HG03575 (cell line): ENCODE measurements around the gene GPC5.
"Not testable (repeated sequence)": the region's sequence is repeated elsewhere in the genome, so short reads cannot be mapped to it uniquely, and the experiment has no call there.

Source experiments
- ATAC-seq: cut with Tn5 transposase; IDR thresholded peaks from one replicate; pipeline ENCODE4 v1.9.1; 2021; ENCODE audit not compliant: unreplicated experiment, insufficient number of reproducible peaks, low FRiP score; ENCODE audit errors: extremely low read depth

The GPC5 gene

DNA sequence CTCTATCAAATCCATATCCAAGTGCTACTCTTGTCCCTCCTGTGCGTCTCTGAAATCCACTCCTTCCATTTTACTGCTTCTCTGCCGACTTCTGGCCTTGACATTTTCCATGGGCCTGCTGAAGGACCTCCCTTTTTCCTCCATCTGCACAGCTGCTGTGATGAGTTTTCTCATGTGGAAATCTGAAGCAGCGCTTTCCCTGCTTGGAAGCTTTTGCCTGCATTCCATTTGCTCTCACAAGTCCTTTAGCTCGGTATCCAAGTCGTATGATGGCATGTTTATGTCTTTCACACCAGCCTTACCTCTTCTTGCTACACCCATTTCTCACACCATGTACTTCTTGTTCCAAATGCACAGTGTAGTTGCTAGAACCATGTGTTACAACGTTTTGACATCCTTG is 328.2 kb downstream of the GPC5 start:
- ATAC-seq = no peak

DNA sequence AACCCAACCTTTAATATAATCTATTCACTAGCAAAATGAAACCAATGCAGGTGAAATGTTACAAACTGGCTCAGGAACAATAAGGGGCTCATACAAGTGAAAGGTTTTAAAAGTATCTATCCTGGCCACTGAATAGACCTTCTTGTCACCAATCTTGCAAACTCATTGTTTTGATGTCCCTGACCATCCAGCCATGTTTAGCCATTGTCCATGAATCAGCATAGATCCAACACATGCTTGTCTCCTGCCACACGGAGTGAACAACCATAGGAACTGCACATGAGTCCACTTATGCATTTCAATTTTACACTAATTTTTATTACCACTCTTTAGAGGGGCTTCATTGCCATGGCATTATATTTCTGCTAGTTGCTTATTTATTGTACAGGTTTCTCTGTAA is 331.4 kb downstream of the GPC5 start:
- ATAC-seq = no peak

DNA sequence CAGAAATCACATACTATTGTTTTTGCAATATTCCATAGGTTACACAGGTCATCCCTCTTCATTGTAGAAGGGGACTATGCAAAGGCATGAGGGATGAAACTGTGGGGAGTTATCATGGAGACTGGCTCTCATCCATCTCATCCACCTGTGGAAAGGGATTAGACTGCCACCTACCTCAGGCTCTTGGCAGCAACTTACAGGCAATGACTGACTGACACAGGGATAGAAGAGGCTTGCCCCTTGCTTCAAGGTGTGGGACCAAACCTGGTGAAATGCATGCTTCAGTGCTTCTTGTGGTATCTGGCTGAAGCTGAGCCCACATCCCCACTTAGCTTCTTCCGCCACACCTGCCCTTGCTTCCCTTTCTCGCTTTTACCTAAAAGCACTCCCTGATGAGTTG is 341.3 kb downstream of the GPC5 start:
- ATAC-seq = no peak

DNA sequence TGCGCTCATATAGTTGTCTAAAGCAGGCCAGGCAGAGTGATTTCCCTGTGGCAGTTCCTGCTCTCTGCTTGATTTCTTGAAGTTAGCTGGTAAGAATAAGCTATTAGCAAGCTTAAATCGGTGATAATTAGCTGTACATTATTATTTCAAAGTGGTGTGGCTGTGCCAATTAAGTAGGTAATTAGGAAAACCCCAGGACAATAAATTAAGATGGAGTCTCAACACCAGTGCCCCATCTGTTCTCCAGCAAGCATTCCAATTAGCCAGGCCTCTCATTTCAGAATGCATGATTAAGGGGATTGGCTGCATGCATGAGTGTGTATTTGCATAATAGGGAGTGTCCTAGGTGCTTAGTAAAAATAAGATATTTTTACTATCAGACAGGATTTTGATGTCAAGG is 342.3 kb downstream of the GPC5 start:
- no peak for ATAC-seq

DNA sequence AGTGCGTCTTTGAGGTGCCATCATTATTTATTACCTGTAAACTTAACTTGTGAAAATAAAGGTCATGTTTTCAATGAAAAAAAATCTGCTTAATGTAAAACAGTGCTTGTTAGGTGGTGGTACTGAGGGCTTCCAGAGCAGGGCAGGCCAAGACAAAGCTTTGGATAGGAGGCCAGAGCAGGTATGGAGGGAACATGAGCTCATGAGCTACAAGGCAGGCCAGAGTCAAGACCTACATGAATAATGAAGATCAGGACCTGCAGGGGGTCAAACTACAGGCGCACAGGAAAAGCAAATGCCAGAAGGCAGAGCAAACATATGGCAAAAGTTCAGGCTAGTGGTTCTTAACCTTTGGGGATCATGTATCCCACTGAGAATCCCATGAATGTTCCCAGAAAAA is 343.5 kb downstream of the GPC5 start:
- ATAC-seq = no peak

DNA sequence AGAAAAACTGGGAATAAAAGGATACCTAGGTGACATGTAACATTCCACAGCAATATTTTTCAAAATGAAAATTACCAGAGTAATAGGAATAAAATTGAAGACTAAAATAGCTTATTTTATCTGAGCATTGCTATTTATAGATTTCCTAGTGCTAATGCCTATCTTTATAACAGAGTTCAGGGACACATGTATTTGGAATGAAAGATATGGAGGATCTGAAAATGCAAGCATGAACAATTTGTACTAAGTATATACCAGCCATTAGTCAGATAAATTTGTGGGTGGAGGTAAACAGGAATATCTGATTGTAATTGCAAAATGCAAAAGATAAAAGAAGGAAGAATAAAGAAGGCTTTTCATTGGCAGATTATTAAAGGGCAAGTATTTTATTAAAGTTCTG is 345.9 kb downstream of the GPC5 start:
- no peak for ATAC-seq

DNA sequence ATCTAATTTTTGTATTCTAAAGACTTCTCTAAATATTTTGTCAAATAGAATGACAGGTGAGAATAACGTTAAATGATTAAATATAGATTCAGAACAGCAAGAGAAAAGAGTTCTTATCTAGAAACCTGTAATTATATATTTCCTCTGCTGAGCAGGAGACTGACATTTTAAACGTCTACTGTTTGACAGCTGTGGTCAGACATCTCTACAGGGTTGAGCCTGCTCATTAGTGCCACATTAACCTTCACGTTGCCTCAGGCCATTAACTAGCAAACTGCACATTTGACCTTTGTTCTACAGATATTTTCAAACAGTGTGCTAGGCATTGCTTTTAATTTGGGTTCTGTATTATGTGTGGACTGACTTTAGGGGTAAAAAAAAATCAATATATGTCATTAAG is 347.5 kb downstream of the GPC5 start:
- no peak for ATAC-seq

DNA sequence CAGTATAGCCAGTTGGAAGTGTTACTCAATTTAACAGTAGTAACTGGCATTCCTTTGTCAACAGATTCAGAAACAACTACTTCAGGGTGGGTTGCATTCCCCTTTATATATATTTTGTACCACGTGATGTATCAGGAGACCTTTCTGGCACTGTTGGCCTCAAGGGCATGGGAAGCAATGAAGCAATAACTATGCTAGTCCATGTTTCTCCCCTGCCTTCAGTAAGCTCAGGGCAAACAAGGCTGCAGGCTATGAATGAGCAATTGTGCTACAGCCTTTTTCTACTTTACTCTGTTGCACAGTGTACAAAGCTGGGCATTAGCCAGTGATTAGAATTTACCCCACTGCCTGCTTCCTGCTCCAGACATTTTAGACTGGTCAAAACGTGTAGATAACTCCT is 348.8 kb downstream of the GPC5 start:
- ATAC-seq = no peak

DNA sequence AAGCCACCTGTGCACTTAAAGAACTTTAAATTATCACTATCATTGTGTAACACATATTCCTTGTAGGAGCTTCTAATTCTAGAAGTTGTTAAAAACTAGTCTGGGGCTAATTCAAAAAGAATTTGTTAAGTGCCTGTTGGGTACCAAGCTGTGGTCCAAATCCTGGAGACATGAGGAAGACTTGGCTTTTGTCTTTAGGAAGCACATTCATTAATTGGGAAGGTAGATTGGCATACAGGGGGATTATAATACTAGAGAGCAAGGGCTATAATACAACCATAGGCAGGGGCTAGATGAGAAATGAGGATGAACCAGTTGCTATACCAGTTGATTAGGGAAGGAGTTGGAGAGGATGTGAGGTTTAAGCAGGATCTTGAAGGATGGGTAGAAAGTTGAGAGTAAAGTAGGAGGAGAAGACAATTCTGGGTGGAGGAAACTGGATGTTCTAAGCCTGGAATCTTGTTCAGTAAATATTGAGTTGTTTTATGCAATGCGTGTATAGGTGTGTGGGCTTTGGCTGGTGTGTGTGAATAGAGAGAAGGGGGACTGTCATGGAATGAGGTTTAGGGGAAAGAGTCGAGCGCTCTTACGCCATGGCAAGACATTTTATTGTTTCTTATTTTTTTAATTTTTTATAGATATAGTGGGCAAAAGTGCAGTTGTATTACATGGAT is 350.1 kb downstream of the GPC5 start:
- ATAC-seq = no peak

DNA sequence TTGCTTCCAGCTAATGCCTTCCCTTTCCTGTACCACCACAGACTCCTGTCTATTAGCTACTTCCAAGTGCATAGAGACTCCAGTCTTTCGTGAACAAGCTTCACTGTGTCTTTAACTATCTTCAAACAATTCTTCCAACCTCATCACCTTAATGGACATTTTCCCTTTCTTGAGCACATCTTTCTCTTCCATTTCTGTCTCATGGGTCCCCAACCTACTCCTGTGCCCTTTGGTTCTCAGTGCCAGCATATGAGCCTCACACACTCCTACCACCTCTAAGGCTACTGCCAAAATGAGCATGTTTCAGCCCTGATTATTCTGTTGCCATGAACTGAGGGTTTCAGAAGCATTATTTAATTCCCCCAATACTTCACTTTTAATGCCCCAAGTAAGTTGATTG is 360.3 kb downstream of the GPC5 start:
- no peak for ATAC-seq

DNA sequence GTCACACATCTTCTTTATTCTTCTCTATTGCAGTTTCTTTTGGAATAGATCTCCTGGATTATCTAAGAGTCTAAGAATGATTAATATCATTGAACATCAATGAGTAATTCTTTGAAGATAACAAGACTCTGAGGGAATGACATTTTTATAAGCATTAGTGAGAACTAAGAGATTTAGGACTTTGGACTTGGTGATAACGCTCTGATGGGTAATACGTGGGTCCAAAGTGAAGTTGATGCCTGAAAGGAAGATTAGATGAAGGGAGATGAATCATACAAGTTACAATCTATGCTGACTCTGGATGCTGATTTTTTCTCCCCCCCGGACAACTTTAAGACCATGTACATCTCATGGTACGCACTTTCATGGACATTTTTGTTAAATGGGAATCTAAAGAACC is 364.5 kb downstream of the GPC5 start:
- no peak for ATAC-seq

DNA sequence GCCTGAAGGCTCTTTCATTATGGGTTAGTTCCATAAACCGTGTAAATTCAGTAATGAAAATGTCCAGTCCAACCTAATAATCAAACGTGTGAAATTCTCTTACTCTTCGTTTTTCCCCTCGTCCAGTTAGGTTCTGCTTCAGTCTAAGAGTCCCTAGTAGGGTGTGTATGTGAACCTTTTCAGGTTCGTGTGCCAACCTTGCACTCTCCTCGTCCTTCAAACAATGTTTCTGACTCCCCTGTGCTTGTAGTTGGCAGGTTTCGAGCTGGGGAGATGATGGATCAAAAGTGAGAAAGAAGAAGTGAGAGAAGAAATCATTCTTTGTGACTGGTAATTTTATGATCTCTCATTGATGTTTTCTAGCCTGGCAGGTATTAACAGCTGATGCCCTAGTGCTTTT is 366.1 kb downstream of the GPC5 start:
- ATAC-seq = no peak

DNA sequence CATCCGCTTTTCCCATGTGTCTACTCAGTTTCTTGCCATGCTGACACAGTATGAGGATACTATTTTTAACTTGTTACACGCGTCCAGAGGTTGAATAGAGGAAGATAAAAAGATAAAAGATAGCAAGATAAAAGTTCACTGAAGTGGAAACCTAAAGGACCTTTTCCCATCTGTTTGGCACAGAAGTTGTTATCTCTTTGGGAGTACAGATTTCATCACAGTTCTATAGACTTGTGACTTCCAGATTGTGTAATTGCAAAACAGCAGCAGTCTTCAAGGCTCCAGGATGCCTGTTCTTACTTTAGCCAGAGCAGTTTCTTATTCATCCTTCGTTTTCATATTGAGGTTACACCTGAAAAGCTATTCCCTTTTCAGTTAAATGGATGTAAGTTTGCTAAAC is 369.2 kb downstream of the GPC5 start:
- no peak for ATAC-seq

DNA sequence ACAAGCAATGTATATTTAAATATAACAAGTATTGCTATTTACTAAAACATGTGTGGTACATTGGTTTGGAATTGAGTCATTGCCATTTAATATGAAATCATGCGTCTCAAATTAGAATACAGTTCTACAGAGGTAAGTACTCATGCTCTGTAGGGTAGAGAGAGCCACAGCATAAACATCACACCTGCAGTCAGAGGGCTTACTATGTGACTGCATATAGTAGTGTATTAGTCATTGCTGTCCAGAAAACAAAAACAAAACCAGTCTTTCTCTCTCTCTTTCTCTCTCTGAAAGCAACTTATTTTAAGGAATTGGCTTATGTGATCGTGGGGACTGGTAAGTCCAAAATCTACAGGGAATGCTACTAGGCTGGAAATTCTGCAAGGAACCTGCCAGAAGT is 370.3 kb downstream of the GPC5 start:
- ATAC-seq = no peak

DNA sequence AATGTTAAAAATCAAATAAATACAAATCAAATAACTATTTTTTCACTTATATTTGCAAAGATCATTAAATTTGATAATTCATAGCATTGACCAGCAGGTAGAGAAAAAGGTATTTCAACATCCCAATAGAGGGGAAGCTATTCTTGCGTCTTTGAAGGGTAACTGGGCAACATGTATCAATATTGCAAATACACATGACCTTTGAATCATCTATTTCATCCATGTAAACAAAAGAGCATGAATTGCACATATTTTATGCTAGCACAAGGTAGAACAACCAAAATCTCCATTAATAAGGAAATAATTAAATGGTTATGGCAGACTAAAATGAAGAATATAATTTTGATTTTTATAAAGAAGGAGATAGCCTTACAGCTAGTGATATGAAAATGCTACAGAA is 372.8 kb downstream of the GPC5 start:
- ATAC-seq = no peak

DNA sequence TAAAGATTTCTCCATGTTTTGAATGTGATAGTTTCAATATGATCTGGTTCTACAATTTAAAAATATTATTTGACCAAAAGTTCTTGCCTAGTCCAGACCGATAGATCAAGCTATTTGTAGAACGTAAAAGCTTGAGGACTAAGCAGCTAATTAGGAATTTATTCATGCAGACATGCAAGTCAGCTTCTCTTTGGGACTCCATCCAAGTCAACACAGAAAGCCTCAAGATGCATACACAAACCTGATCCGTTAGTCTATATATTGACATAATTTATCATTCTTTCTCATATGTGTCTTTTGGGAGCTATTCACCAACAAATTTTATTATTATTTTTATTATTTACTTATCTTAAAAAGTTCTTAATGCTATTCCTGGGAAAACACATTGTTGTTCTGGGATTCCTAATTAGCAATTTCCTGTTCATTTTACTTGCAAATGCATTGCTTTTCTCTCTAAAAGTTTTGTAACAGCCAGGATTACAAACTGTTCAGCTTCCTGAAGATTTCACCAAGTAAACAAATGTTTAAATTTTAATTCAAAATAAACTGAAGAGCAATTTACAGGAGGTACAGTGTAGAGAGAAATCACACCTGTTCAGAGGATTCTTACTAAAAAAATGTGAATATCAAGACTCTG is 375.3 kb downstream of the GPC5 start:
- no peak for ATAC-seq

DNA sequence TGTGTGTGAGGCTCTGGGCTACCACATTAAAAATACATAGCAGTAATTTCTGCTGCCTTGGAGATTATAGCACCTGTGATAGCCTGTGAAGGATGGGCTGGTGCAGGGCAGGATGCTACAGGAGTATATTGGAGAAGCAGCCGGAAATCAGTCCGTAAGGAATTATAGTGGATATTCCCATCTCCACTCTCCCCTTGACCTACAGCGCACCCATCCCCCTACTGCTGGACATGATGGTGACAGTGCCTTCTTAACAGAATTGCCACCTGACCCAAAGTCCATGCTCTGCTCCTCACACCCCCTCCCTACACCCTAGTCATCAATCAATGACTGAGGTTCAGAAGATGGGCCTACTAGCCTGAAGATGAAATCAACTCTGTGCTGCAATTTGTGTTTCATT is 376.0 kb downstream of the GPC5 start:
- no peak for ATAC-seq

DNA sequence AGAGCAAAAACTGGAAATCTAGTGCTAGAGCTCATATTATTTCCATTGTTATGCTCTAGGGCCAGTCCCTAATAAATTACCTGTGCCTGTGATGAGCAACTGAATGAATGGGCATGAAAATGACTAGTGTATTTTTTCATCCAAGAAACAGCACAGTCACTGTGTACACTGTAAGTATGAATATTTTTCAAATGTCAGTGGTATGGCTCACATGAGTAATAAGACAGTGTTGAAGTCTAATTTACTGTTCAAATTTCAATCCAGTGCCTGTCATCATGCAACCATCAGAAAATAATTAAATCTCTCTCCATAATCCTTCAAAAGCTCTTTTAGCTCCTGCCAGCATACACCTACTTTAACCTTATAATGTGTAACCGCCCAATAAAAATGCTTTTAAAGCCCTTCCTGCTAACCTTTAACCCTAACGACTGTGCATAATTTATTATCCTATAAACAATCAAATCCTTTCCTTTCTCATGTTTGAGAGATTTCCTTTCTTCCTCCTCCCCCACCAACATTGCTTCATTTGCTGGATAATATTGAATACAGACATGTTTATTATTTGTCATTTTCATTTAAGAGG is 378.3 kb downstream of the GPC5 start:
- no peak for ATAC-seq

DNA sequence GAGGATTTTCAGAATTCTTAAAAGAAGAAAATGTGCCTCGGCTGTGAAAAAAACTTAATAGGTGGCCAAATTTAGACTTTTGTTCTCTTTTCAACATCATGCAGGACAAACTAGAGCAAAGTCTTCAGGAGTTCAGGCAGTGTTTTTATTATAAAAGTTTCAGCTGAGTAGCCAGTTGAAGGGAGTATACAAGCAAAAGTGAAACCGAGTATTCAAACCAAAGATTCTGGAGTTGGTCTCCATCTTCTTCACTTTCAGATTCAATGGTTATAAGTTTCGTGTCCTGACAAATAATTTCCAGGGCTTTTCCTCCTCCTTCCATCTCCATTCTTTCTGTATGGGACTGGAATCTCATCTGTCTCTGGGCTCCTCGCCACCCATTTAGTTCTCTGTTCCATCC is 379.7 kb downstream of the GPC5 start:
- no peak for ATAC-seq

DNA sequence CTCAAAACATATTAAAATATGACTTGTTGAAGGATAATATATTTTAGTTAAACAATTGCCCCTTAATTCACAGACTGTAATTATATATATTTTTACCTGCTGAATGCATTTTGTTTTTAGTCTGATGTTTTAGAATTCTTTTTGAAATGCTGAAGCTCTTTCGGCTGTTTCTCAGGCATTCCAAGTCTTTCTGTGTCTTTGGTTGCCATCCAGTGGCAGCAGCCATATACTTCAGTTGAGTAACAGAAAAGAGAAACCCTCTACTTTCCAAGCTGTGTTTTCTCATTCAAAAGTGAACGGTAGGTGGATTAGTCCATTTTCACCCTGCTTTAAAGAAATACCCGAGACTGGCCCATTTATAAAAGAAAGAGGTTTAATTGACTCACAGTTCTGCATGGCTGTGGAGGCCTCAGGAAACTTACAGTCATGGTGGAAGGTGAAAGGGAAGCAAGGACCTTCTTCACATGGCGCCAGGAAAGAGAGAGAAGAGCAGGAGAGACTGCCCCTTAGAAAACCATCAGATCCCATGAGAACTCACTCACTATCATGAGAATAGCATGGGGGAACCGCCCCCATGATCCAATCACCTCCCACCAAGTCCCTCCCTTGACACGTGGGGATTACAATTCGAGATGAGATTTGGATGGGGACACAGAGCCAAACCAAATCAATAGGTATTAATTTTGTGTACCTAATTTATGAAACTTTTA is 383.7 kb downstream of the GPC5 start:
- ATAC-seq = not testable (repeated sequence)
